Progenitor cell of endocrine pancreas (in vitro differentiated cells): ENCODE results near the gene UBXN2A. TPM values are rescaled to one million over a fixed set of nuclear protein-coding genes. Genes with fewer than 3 reads are reported as not detected.

Source experiments
- DNase-seq: peaks from one replicate; pipeline ENCODE4 v3.0.0; 2021; ENCODE audit warnings: low spot score; ENCODE audit not compliant: unreplicated experiment
- H3K27ac Mint-ChIP-seq: 2 replicates; pipeline ENCODE4 v1.8.0; 2021; ENCODE audit warnings: mild to moderate bottlenecking, moderate library complexity, mixed read lengths
- H3K27me3 Mint-ChIP-seq: 2 replicates; pipeline ENCODE4 v1.8.0; 2021; ENCODE audit warnings: mixed read lengths
- H3K36me3 Mint-ChIP-seq: 2 replicates; pipeline ENCODE4 v1.8.0; 2022; ENCODE audit warnings: mixed read lengths; ENCODE audit not compliant: insufficient read depth
- H3K4me1 Mint-ChIP-seq: 2 replicates; pipeline ENCODE4 v1.8.0; 2021; ENCODE audit warnings: low read depth, mixed read lengths
- H3K4me3 Mint-ChIP-seq: 2 replicates; pipeline ENCODE4 v1.8.0; 2021; ENCODE audit warnings: low read depth, mild to moderate bottlenecking, moderate library complexity, mixed read lengths
- H3K9me3 Mint-ChIP-seq: 2 replicates; pipeline ENCODE4 v1.8.0; 2021; ENCODE audit warnings: low read depth, mixed read lengths
- total RNA-seq: library from RNA; stranded (reverse); gene quantifications from 2 replicates; pipeline ENCODE4 v1.2.1, GENCODE V29; 2021
- TF ChIP-seq, protein P1 (sequence below): fragments of 200-600 bp; sonication (generic); IDR thresholded peaks from one replicate; pipeline ENCODE4 v1.5.0; 2021; ENCODE audit warnings: antibody characterized with exemption, mild to moderate bottlenecking; ENCODE audit not compliant: unreplicated experiment

The UBXN2A gene
- total RNA-seq, 1 donor from 2014 or later, result 24.1 TPM

DNA sequence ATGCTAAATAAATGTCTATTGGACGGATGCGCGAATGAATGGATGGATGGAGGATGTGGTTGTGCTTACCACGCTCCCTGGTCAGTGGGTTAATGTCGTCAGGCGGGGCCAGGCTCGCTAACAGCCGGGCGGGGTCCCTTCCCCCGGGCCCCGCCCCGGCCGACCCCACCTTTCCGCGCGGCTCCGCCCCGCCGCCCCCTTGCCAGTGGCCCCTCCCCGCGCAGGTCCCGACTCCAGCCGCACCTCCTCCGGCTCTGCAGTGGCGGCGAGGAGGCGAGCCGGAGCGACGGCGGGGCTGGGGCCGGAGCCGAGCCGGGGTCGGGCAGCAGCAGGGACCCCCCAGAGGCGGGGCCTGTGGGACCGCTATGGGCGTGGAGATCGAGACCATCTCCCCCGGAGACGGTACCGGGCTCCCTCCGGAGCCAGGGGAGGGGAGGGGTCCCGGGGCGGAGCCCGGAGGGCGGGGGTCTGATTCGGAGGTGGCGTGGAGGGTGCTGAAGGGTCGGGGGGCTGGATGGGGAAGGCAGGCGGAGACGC lies 109.3 kb downstream of the UBXN2A start, which contains the start of gene FKBP1B:
Gene FKBP1B (plus strand): TSS at position 257 of the 537 bp plus-strand sequence. CDS start 109 bp downstream, at position 366.
- no peaks in the 10 kb centered on the region for H3K36me3 Mint-ChIP-seq
- TF ChIP-seq, protein P1, sequence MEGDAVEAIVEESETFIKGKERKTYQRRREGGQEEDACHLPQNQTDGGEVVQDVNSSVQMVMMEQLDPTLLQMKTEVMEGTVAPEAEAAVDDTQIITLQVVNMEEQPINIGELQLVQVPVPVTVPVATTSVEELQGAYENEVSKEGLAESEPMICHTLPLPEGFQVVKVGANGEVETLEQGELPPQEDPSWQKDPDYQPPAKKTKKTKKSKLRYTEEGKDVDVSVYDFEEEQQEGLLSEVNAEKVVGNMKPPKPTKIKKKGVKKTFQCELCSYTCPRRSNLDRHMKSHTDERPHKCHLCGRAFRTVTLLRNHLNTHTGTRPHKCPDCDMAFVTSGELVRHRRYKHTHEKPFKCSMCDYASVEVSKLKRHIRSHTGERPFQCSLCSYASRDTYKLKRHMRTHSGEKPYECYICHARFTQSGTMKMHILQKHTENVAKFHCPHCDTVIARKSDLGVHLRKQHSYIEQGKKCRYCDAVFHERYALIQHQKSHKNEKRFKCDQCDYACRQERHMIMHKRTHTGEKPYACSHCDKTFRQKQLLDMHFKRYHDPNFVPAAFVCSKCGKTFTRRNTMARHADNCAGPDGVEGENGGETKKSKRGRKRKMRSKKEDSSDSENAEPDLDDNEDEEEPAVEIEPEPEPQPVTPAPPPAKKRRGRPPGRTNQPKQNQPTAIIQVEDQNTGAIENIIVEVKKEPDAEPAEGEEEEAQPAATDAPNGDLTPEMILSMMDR, result no peak
- H3K4me3 Mint-ChIP-seq, result no peak within 1 kb of the TSS
- H3K27ac Mint-ChIP-seq, result no peak within 1 kb of the TSS
- H3K9me3 Mint-ChIP-seq, result no peaks in the 10 kb centered on the region
- peak; percentile 59 for DNase-seq
- H3K27me3 Mint-ChIP-seq, result no peaks in the 10 kb centered on the region
- H3K4me1 Mint-ChIP-seq, result peaks cover 20% of the 10 kb centered on the region

DNA sequence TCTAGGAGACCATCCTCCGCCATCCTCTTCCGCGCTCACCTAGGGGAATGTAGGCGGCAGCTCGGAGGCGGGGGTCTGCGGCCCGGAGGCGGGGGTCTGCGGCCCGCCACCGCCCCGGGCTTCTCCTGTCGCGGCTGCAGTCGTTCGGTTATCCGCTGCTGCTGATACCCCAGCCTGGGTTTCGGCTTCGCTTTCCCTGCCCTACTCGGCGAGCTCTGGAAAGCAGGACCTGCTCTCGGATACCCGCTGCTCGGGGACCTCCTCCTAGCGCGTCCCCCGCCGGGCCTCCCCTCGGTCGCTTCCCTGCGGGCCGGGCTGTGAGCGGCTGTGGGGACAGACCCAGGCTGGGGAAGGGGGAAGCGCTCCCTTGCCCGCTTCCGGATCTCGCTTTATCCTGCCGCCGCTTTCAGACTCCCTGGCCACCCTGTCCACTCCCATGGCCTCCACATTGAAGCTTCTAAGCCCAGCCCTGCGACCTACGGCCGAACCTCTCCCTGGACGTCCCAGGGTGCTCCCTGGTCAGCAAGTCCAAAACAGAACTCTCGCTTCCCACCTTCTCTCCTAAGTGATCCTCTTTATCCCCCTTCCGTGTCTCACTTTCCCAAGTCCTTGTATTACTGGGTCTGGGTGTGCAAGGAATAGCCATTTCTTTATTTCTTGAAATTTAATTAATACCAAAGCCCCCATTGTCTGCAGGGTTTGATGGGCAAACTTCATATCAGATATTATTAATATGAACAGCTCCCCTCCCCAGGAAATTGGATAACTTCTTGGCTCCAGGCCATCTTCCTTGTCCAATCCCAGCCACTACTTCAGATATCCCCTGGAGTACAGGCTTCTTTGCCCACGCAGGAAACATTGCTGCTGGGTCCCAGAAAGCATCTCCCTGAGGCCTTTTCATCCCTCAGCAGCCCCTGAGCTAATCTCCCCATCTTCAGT lies 110.0 kb downstream of the UBXN2A start:
- Mint-ChIP-seq H3K36me3 (no peaks in the 10 kb centered on the region), H3K27me3 (no peaks in the 10 kb centered on the region), H3K9me3 (no peaks in the 10 kb centered on the region), H3K4me3 (no peak overlapping the region), H3K27ac (no peak overlapping the region), H3K4me1 (peaks cover 19% of the 10 kb centered on the region)
- peak; percentile 28 for DNase-seq
- TF ChIP-seq, protein P1, result no peak

DNA sequence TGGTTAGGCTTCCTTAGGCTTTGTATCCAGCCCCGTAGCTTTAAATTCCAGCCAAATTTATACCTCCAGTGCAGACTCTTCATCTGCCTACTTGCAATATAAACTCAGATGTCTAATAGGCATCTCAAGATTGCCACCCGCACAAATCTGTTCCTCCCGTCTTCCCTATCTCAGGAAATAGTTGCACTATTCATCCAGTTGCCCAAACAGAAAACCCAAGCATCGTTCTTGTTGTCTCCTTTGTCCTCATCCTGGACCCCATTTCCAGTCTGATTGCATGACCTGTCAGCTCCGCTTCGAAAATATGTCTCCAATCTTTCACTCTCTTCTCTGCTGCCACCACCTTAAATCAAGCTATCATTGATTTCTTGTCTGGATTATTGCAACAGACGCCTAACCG lies 111.6 kb downstream of the UBXN2A start:
- Mint-ChIP-seq H3K9me3 (no peaks in the 10 kb centered on the region), H3K36me3 (no peaks in the 10 kb centered on the region), H3K4me1 (peaks cover 14% of the 10 kb centered on the region), H3K27me3 (no peaks in the 10 kb centered on the region), H3K4me3 (no peak overlapping the region), H3K27ac (no peak overlapping the region)
- DNase-seq, result no peak
- TF ChIP-seq, protein P1, result no peak

DNA sequence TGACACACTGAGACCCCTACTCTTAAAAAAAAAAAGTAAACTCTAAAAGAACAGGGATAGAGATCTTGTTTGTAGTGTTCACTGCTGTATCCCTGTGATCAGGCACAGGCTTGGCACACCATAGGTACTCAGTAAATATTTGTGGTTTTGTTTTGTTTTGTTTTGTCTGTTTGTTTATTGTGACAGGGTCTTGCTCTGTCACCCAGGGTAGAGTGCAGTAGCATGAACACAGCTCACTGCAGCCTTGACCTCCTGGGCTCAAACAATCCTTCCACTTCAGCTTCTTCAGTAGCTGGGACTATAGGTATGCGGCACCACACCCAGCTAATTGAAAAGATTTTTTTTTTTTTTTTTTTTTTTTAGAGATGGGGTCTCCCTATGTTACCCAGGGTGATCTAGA lies 112.7 kb downstream of the UBXN2A start:
- no peaks in the 10 kb centered on the region for H3K9me3 Mint-ChIP-seq

More for the DNA sequence above, 112.7 kb downstream of the UBXN2A start:
- Mint-ChIP-seq H3K4me1 (peaks cover 6% of the 10 kb centered on the region), H3K27ac (no peak overlapping the region), H3K27me3 (no peaks in the 10 kb centered on the region), H3K36me3 (no peaks in the 10 kb centered on the region), H3K4me3 (no peak overlapping the region)
- DNase-seq, result no peak
- TF ChIP-seq, protein P1, result no peak

Other genes with a start within 250 kb of the UBXN2A start
- gene ATAD2B, start 13.3 kb upstream of the UBXN2A start, total RNA-seq, result 34.8 and 38.3 TPM in 2 replicates
- 0.40 and 1.2 TPM in 2 replicates for gene MFSD2B, start 69.6 kb downstream of the UBXN2A start, total RNA-seq
- gene WDCP, start 106.9 kb downstream of the UBXN2A start, total RNA-seq, result 22.4 and 23.7 TPM in 2 replicates
- 30.5 and 33.7 TPM in 2 replicates for gene FKBP1B, start 109.3 kb downstream of the UBXN2A start, total RNA-seq
- 93.3 and 101 TPM in 2 replicates for gene SF3B6, start 135.9 kb downstream of the UBXN2A start, total RNA-seq
- 64.4 and 67.8 TPM in 2 replicates for gene TP53I3, start 144.4 kb downstream of the UBXN2A start, total RNA-seq
- 0.55 and 1.1 TPM in 2 replicates for gene PFN4, start 182.9 kb downstream of the UBXN2A start, total RNA-seq
- gene FAM228B, start 183.0 kb downstream of the UBXN2A start, total RNA-seq, result 25.4 and 27.5 TPM in 2 replicates
- gene FAM228A, start 234.6 kb downstream of the UBXN2A start, total RNA-seq, result 0.31 and 0.80 TPM in 2 replicates